ENCODE data around the gene MLLT3.

GRCh38 chr9:20474496-20474895 lies 147.8 kb downstream of the MLLT3 start:
- TF ChIP-seq SIN3A (IDR thresholded peaks at IDR 0.05; ENCODE audit: borderline replicate concordance, insufficient read depth, low read length): no peak
- no peak for TF ChIP-seq TAF1 (IDR thresholded peaks at IDR 0.05; ENCODE audit: borderline replicate concordance, insufficient read depth, low read length)
- no peak for TF ChIP-seq POLR2AphosphoS5 (IDR thresholded peaks at IDR 0.05; ENCODE audit: low read depth, low read length)

All from PFSK-1 (cell line).